AG09319 (cell line): ENCODE data around the gene SERPINA10.

ENCODE experiments used
- DNase-seq: peaks from one replicate; pipeline ENCODE4 v3.0.0-alpha.2; 2010; ENCODE audit warnings: low read depth; ENCODE audit errors: extremely low read depth
- TF ChIP-seq, protein P1 (sequence below): IDR thresholded peaks from 2 replicates; pipeline ENCODE4 v1.5.1; 2011; ENCODE audit warnings: low read depth, mild to moderate bottlenecking, inconsistent platforms, low read length, moderate library complexity

The SERPINA10 gene

GRCh38 chr14:94292872-94293577 is at the start of gene SERPINA10:
Gene SERPINA10, minus strand, starts transcription at chr14:94293268. Its CDS starts 2,675 bp downstream, at chr14:94290593.
- TF ChIP-seq, protein P1, sequence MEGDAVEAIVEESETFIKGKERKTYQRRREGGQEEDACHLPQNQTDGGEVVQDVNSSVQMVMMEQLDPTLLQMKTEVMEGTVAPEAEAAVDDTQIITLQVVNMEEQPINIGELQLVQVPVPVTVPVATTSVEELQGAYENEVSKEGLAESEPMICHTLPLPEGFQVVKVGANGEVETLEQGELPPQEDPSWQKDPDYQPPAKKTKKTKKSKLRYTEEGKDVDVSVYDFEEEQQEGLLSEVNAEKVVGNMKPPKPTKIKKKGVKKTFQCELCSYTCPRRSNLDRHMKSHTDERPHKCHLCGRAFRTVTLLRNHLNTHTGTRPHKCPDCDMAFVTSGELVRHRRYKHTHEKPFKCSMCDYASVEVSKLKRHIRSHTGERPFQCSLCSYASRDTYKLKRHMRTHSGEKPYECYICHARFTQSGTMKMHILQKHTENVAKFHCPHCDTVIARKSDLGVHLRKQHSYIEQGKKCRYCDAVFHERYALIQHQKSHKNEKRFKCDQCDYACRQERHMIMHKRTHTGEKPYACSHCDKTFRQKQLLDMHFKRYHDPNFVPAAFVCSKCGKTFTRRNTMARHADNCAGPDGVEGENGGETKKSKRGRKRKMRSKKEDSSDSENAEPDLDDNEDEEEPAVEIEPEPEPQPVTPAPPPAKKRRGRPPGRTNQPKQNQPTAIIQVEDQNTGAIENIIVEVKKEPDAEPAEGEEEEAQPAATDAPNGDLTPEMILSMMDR: no peak
- DNase-seq: no peak

- TF ChIP-seq, protein P1: no peak
- peak; percentile 98 for DNase-seq
Observed at GRCh38 chr14:94342334-94342934, 49.4 kb upstream of the SERPINA10 start.

GRCh38 chr14:94341656-94342333 is 48.7 kb upstream of the SERPINA10 start:
- DNase-seq: no peak
- TF ChIP-seq, protein P1: no peak

GRCh38 chr14:94340533-94340932 is 47.5 kb upstream of the SERPINA10 start:
- TF ChIP-seq, protein P1: no peak
- DNase-seq: no peak

- TF ChIP-seq, protein P1: no peak
- no peak for DNase-seq
Observed at GRCh38 chr14:94338023-94338422, 45.0 kb upstream of the SERPINA10 start.

DNA sequence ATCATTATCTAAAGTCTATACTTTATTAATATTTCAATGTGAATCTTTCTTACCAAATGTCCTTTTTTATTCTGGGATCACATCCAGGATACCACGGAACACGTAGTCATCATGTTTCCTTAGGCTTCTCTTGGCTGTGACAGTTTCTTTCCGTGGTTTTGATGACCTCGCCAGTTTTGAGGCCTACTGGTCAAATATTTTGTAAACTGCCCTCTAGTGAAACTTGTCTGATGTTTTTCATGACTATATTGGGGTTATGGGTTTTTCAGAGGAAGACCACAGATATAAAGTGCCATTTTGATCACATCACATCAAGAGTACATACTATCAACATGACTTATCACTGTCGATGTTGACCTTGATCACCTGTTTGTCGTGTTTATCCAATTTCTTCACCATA is 44.2 kb upstream of the SERPINA10 start:
- TF ChIP-seq, protein P1: no peak
- DNase-seq: no peak

- TF ChIP-seq, protein P1: no peak
- DNase-seq: no peak
Observed at GRCh38 chr14:94334872-94335271, 41.8 kb upstream of the SERPINA10 start.
